Stromal cell of bone marrow (primary cell): ENCODE data around the gene CDON.

Source experiments
- DNase-seq: peaks from one replicate; pipeline ENCODE4 v3.0.0-alpha.2; 2012; ENCODE audit warnings: low read depth

Gene CDON

DNA sequence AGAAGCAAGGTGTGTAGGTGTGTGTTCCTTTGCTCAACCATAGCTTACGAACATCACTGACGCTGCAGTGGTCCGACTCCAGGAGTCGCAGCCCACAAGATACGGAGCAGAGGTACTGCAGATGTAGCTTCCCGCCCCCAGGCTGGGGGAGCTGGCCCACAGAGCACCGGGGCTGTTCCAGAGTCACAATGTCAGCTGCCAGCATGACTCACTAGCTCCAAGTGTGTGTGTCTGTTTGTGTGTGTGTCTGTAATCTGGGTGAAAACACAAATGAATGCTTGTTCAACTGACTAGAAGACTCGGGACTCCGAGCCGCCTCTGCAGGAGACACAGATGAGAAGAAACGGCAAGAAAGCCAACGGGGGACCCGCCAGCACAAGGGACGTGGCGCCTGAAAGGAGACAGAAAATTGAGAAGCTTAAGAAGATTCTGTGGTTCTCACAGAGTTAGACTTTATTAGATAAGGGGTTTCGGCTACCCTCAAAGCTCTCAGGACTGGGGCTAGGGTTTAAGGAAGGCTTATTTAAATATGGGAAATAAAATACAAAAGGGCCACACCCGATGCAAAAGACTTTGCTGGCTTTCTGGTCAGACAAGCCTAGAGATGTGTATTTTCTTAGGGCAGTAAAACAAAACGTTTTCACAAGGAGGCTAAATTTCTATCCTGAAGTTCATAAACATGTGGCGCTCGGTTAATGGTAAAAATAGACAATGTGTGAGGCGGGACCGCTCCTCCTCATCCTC is 106.1 kb downstream of the CDON start:
- DNase-seq: peak; percentile 27

- DNase-seq: no peak
Observed at GRCh38 chr11:125955856-125956255, 106.8 kb downstream of the CDON start.

- no peak for DNase-seq
Observed at GRCh38 chr11:125954945-125955640, 107.6 kb downstream of the CDON start.

DNA sequence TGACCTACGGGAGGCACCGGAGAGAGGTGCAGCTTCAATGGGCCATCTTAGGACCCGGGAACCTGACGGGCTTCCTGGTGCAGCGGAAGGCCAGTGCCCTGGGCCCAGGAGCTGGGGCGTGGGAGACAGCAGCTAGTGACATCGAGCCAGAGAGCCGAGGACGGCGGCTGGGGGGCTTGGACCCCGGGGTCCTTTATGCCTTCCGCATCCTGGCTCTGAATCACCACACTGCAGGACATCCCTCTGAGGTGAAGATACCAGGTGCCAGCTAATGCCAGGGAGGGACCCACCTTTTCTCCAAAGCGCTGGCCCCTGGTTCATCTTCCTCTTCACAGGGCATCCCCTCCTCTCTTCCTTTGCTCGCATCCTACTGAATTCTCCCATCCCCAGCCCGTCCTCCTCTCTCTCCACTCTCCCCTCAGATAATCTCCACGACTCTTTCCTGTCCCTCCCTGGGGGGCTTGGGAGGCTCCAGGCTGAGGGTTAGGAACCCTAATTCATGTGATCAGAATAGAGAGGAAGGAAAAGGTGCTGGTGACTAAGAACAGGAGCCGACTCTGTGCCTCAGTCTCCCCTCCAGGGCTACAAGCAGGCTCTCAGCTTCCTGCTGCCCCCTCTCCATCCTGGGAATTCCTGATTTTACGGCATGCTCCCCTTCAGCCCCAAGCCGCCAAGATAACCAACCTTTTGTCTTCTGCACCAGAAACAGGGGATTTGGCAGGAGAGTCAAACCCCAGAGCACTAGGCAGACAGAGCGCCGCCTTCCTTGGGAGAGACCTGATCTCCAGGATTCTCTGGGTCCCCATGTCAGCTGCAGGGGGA is 108.3 kb downstream of the CDON start:
- DNase-seq: no peak

GRCh38 chr11:125953401-125953935 is 109.2 kb downstream of the CDON start:
- no peak for DNase-seq

DNA sequence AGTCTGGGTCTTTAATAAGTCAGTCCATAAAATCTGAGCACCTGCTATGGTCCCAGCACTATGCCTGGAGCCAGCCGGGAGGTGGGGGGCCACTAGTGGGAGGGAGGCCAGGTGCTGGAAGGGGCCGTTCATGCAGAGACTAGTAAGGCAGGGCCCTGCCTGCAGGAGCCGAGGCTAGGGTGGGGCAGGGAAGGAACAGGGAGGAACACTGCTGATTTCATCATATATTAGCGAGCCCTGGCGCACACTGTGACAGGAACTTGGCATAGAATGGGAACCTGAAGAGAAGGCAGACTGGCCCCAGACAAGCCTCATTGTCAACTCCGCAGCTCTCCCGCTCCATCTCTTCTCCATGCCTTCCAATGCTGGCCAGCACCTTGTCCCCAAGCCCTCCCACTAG is 109.7 kb downstream of the CDON start:
- no peak for DNase-seq

GRCh38 chr11:125952559-125952958 is 110.1 kb downstream of the CDON start:
- no peak for DNase-seq

- DNase-seq: no peak
Observed at GRCh38 chr11:125951731-125952130, 110.9 kb downstream of the CDON start.

GRCh38 chr11:125950696-125951651 is 111.7 kb downstream of the CDON start:
- DNase-seq: peak; percentile 51

- no peak for DNase-seq
Observed at GRCh38 chr11:125950178-125950490, 112.5 kb downstream of the CDON start.

- no peak for DNase-seq
Observed at GRCh38 chr11:125949271-125950177, 113.1 kb downstream of the CDON start.

- DNase-seq: no peak
Observed at GRCh38 chr11:125948278-125949051, 114.2 kb downstream of the CDON start.

DNA sequence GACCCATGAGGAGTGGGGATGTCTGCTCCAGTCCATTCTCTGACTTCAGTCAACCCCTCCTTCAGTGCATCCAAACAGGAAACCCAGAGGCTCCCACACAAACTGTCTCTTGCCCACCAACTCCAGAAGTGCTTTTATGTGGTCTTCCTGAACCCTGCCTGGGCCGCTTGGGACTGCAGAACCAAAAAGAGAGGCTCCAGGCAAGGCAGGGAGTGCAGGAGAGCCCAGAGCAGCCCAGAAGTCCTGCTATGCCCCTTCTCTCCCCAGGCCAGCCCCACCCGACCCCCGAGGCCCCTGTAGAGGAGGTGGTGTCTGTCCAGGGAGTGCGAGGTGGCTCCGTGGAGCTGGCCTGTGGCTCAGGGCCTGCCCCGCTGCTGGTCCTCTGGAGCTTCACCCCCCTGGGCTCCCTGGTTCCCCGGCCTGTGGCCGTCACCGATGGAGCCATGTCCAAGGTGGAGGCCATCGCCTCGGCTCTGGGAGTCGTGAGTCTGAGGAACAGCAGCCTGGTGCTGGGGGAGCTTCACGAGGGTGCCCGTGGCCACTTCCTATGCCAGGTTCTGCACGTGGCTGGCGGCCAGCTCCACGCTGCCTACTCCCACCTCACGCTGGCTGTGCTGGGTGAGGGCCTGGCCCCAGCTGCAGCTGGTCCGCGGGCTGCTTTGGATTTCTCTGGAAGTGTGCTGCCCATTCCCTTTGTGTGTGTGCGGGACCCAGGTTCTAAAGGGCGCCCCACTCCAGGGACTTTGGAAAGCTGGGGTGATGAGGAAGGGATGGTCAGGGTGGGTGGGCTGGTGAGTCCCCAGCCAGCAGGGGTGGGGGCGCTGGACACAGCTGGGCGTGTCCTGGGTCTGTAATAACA is 115.0 kb downstream of the CDON start:
- DNase-seq: no peak

GRCh38 chr11:125946712-125947418 is 115.8 kb downstream of the CDON start:
- DNase-seq: no peak

DNA sequence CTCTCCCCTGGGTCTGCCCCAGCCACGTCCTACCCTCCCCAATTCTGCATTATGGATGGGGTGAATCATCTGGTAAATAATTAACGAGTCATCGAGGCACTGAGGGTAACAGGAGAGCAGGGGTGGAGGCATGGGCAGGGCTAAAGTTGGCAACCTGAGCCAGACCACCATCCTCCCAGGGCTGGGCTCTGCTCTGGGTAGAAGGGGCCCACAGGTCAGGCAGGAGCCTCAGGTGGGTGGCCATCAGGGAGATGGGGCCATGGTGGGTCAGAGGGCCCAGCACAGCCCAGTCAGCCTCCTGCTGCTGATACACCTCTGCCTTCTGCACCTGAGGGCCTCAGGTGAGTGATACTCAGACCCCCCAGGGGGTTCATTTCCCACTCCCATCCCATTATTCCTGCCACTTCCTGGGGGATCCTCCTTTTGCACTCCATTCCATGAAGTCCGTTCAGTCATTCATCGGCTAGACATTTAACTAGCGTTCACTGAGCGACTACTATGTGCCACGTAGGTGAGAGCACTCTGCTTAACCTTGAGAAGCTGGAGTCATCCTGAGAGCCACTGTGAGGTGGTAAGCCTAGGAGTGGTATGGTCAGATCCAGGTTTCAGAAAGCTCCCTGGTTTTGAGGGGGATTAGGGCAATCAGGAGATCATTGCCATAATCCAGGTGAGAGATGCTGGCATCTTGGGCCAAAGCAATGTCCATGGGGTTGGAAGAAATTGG is 116.7 kb downstream of the CDON start, which contains the start of gene VSIG10L2:
TSS of gene VSIG10L2 (plus strand) at position 248 of the 724 bp plus-strand sequence. CDS start at position 260, 12 bp downstream.
- no peak for DNase-seq

- DNase-seq: no peak
Observed at GRCh38 chr11:125945011-125945796, 117.5 kb downstream of the CDON start.
